Measurements from ENCODE around the gene BRMS1L.

Gene BRMS1L

DNA sequence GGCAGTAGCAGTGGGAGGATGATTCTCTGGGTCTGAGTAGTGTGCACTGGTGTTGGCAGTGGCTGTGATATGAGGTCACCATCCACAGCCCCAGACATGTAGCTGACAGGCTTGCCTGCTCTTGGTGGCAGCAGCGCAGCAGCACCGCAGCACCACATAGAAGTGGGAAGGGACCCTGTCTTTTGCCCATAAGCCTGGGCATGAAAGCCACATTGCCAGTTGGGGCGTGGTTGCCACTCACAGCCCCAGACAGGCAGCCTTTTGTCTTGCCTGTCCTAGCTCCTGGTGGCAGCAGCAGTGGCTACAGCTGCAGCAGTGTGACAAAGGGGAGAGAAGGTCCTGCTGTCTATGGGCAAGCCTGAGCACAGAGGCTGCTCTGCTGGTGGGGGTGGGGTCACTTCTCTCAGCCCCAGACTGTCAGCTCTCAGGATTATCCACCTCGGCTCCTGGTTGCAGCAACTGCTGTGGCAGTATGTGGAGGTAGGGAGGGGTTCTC lies 71.5 kb downstream of the BRMS1L start:
- TF ChIP-seq TSHZ2 (CRISPR knock-in tag; IDR thresholded peaks at IDR 0.05) (no peak), ZFP30 (CRISPR knock-in tag; IDR thresholded peaks at IDR 0.05) (no peak), ARNTL (CRISPR knock-in tag; IDR thresholded peaks at IDR 0.05; ENCODE audit: borderline replicate concordance, low read depth) (no peak), SNAI2 (CRISPR knock-in tag; IDR thresholded peaks at IDR 0.05) (no peak), ISL1 (CRISPR knock-in tag; IDR thresholded peaks at IDR 0.05) (no peak), POU6F1 (CRISPR knock-in tag; IDR thresholded peaks at IDR 0.05; ENCODE audit: borderline replicate concordance, low read depth) (no peak), ZNF70 (CRISPR knock-in tag; IDR thresholded peaks at IDR 0.05) (no peak), CREB5 (CRISPR knock-in tag; IDR thresholded peaks at IDR 0.05; ENCODE audit: low read depth) (no peak), ZFP3 (CRISPR knock-in tag; IDR thresholded peaks at IDR 0.05) (no peak), ZNF8 (CRISPR knock-in tag; IDR thresholded peaks at IDR 0.05) (no peak), CSDC2 (CRISPR knock-in tag; IDR thresholded peaks at IDR 0.05) (no peak), ZC3H10 (CRISPR knock-in tag; IDR thresholded peaks at IDR 0.05) (no peak), BACH2 (CRISPR knock-in tag; IDR thresholded peaks at IDR 0.05; ENCODE audit: borderline replicate concordance) (no peak), PPARA (CRISPR knock-in tag; IDR thresholded peaks at IDR 0.05; ENCODE audit: borderline replicate concordance) (no peak), TOX (CRISPR knock-in tag; IDR thresholded peaks at IDR 0.05; ENCODE audit: borderline replicate concordance) (no peak), ZNF565 (CRISPR knock-in tag; conservative IDR thresholded peaks at IDR 0.05; ENCODE audit: low read depth) (no peak), PATZ1 (CRISPR knock-in tag; IDR thresholded peaks at IDR 0.05; ENCODE audit: borderline replicate concordance) (no peak), RARB (CRISPR knock-in tag; IDR thresholded peaks at IDR 0.05) (no peak)
- TF ChIP-seq, protein P1, sequence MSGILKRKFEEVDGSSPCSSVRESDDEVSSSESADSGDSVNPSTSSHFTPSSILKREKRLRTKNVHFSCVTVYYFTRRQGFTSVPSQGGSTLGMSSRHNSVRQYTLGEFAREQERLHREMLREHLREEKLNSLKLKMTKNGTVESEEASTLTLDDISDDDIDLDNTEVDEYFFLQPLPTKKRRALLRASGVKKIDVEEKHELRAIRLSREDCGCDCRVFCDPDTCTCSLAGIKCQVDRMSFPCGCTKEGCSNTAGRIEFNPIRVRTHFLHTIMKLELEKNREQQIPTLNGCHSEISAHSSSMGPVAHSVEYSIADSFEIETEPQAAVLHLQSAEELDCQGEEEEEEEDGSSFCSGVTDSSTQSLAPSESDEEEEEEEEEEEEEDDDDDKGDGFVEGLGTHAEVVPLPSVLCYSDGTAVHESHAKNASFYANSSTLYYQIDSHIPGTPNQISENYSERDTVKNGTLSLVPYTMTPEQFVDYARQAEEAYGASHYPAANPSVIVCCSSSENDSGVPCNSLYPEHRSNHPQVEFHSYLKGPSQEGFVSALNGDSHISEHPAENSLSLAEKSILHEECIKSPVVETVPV (CRISPR knock-in tag; IDR thresholded peaks at IDR 0.05), result no peak
- ATAC-seq, result no peak

DNA sequence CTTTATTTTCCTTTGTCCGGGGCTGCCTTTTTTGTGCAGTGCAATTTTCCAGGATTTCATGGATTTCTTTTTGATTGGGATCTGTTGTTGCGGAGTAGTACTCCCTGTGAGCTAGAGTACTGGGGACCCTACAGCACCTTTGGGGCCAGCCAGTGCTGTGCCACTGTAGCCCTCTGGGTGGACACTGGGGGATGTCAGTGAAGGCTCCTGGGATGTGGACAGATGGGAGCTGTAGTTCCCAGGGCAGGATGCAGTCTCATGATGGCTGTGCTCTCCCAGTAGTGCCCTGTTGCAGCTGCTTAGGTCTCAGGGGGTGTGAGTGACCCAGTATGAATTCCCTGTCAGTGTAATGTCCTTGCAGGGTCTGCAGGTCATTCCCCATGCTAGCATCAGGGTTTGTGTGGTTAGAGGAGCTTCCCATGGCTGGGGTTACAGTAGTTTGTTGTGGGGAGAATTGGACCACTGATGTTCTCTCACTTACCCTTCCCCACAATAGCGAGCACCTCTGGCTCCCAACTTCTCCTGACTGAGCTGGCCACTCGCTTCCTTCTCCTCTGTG lies 72.2 kb downstream of the BRMS1L start:
- no peak for TF ChIP-seq ARNTL (CRISPR knock-in tag; IDR thresholded peaks at IDR 0.05; ENCODE audit: borderline replicate concordance, low read depth)
- no peak for TF ChIP-seq PATZ1 (CRISPR knock-in tag; IDR thresholded peaks at IDR 0.05; ENCODE audit: borderline replicate concordance)
- TF ChIP-seq CREB5 (CRISPR knock-in tag; IDR thresholded peaks at IDR 0.05; ENCODE audit: low read depth), result no peak
- TF ChIP-seq ISL1 (CRISPR knock-in tag; IDR thresholded peaks at IDR 0.05), result no peak
- TF ChIP-seq ZFP30 (CRISPR knock-in tag; IDR thresholded peaks at IDR 0.05), result no peak
- no peak for TF ChIP-seq RARB (CRISPR knock-in tag; IDR thresholded peaks at IDR 0.05)
- no peak for TF ChIP-seq ZNF565 (CRISPR knock-in tag; conservative IDR thresholded peaks at IDR 0.05; ENCODE audit: low read depth)
- TF ChIP-seq TCF4 (CRISPR knock-in tag; IDR thresholded peaks at IDR 0.05; ENCODE audit: borderline replicate concordance), result no peak
- ATAC-seq, result no peak; the same call in 2 of the 3 replicates

Data from SK-N-SH treated with all-trans-retinoic acid at 6 μM for 48 hours (cell line).